Muscle of leg (tissue), 11 donors: ENCODE data around the gene ARL9. TPM values are rescaled to one million over a fixed set of nuclear protein-coding genes. Genes with fewer than 3 reads are reported as not detected.

Experiments
- DNase-seq: peaks from one replicate; pipeline ENCODE4 v3.0.0; 2013
- H3K27ac ChIP-seq: one replicate; pipeline ENCODE4 v1.5.1; 2013; ENCODE audit warnings: mild to moderate bottlenecking, low read length, control low read depth
- H3K27me3 ChIP-seq: one replicate; pipeline ENCODE4 v1.6.1; 2013; ENCODE audit warnings: low read length; ENCODE audit not compliant: control insufficient read depth, insufficient read depth
- H3K36me3 ChIP-seq: one replicate; pipeline ENCODE4 v1.6.1; 2013; ENCODE audit warnings: low read length; ENCODE audit not compliant: control insufficient read depth, insufficient read depth
- H3K4me1 ChIP-seq: one replicate; pipeline ENCODE4 v1.6.1; 2013; ENCODE audit warnings: low read length; ENCODE audit not compliant: control insufficient read depth, insufficient read depth
- H3K4me3 ChIP-seq: one replicate; pipeline ENCODE4 v1.5.1; 2013; ENCODE audit warnings: low read length, control low read depth
- H3K9me3 ChIP-seq: replicated peaks from 2 replicates; pipeline ENCODE4 v1.6.1; 2013; ENCODE audit warnings: low read depth, low read length; ENCODE audit not compliant: control insufficient read depth
- WGBS: methylation state at CpG from one replicate; pipeline ENCODE4 v1.1.5; 2013; ENCODE audit warnings: missing lambda C conversion rate; ENCODE audit not compliant: insufficient coverage; 5-methylcytosine and 5-hydroxymethylcytosine counted together
- polyA plus RNA-seq, 8 donors: library from polyadenylated mRNA; unstranded; fragments of 120-200 nt; gene quantifications; one replicate each; pipeline versions ENCODE4 v1.2.1 to v1.2.3, GENCODE V29; 2013; ENCODE audit warnings: inconsistent platforms in 1 of 8, low replicate concordance in 1 of 8; ENCODE audit not compliant: insufficient read length in 8 of 8, insufficient read depth in 1 of 8
- total RNA-seq: library from RNA; stranded (reverse); fragments of 120-200 nt; gene quantifications from one replicate; pipeline ENCODE4 v1.2.4, GENCODE V29; 2013

Gene ARL9
- total and polyA plus RNA-seq, 9 donors: 0.13 to 0.53 (median 0.25) TPM

GRCh38 chr4:56468097-56468422 is 37.5 kb upstream of the ARL9 start:
- DNase-seq: no peak
- Histone ChIP-seq H3K27me3 (no peaks in the 10 kb centered on the region), H3K4me1 (peaks cover 11% of the 10 kb centered on the region), H3K9me3 (no peaks in the 10 kb centered on the region), H3K4me3 (peak overlapping the region; percentile 87), H3K27ac (peak overlapping the region; percentile 94), H3K36me3 (peaks cover 13% of the 10 kb centered on the region)
- 0% methylated on average over 5 of the region's 10 CpGs for WGBS

- no peak for DNase-seq
- H3K36me3 ChIP-seq: peaks cover 18% of the 10 kb centered on the region
- WGBS: no CpG with 5 or more reads among the region's 6 CpGs
- no peaks in the 10 kb centered on the region for H3K27me3 ChIP-seq
- no peaks in the 10 kb centered on the region for H3K9me3 ChIP-seq
- no peak overlapping the region for H3K4me3 ChIP-seq
- H3K27ac ChIP-seq: no peak overlapping the region
- H3K4me1 ChIP-seq: peaks cover 11% of the 10 kb centered on the region
These were observed 35.9 kb upstream of the ARL9 start for GRCh38 chr4:56469489-56470210.

GRCh38 chr4:56475917-56476316 is 29.7 kb upstream of the ARL9 start:
- Histone ChIP-seq H3K36me3 (peaks cover 40% of the 10 kb centered on the region), H3K27ac (no peak overlapping the region), H3K9me3 (no peaks in the 10 kb centered on the region), H3K27me3 (no peaks in the 10 kb centered on the region), H3K4me1 (no peaks in the 10 kb centered on the region), H3K4me3 (no peak overlapping the region)
- no peak for DNase-seq
- WGBS: no CpG with 5 or more reads among the region's 2 CpGs

- Histone ChIP-seq H3K4me3 (no peak overlapping the region), H3K4me1 (no peaks in the 10 kb centered on the region), H3K9me3 (no peaks in the 10 kb centered on the region), H3K27me3 (no peaks in the 10 kb centered on the region), H3K27ac (no peak overlapping the region), H3K36me3 (peaks cover 36% of the 10 kb centered on the region)
- DNase-seq: no peak
- no CpG with 5 or more reads among the region's 5 CpGs for WGBS
These were observed 28.3 kb upstream of the ARL9 start for GRCh38 chr4:56477192-56477702.

- H3K4me3 ChIP-seq: no peak overlapping the region
- no peaks in the 10 kb centered on the region for H3K4me1 ChIP-seq
- no peak overlapping the region for H3K27ac ChIP-seq
- H3K36me3 ChIP-seq: peaks cover 24% of the 10 kb centered on the region
- H3K27me3 ChIP-seq: no peaks in the 10 kb centered on the region
- H3K9me3 ChIP-seq: no peaks in the 10 kb centered on the region
- no peak for DNase-seq
- WGBS: 83% methylated on average over 1 of the region's 3 CpGs
These were observed 24.9 kb upstream of the ARL9 start for GRCh38 chr4:56480691-56481090.

- Histone ChIP-seq H3K36me3 (peaks cover 29% of the 10 kb centered on the region), H3K4me1 (no peaks in the 10 kb centered on the region), H3K4me3 (no peak overlapping the region), H3K9me3 (no peaks in the 10 kb centered on the region), H3K27ac (no peak overlapping the region), H3K27me3 (no peaks in the 10 kb centered on the region)
- DNase-seq: no peak
- no CpG with 5 or more reads among the region's 1 CpG for WGBS
These were observed 9.3 kb upstream of the ARL9 start for GRCh38 chr4:56496241-56496640.

GRCh38 chr4:56511098-56511497 is 5.5 kb downstream of the ARL9 start:
- H3K36me3 ChIP-seq: no peaks in the 10 kb centered on the region

GRCh38 chr4:56512166-56512565 is 6.6 kb downstream of the ARL9 start:
- no peaks in the 10 kb centered on the region for H3K27me3 ChIP-seq
- no CpG with 5 or more reads among the region's 1 CpG for WGBS
- H3K9me3 ChIP-seq: no peaks in the 10 kb centered on the region
- no peak overlapping the region for H3K4me3 ChIP-seq
- no peaks in the 10 kb centered on the region for H3K4me1 ChIP-seq
- DNase-seq: no peak
- no peak overlapping the region for H3K27ac ChIP-seq
- no peaks in the 10 kb centered on the region for H3K36me3 ChIP-seq

More at GRCh38 chr4:56511098-56511497, 5.5 kb downstream of the ARL9 start:
- Histone ChIP-seq H3K4me3 (no peak overlapping the region), H3K9me3 (no peaks in the 10 kb centered on the region), H3K4me1 (peaks cover 5% of the 10 kb centered on the region), H3K27ac (no peak overlapping the region), H3K27me3 (peaks cover 8% of the 10 kb centered on the region)
- DNase-seq: peak; percentile 77

- WGBS: no CpG with 5 or more reads among the region's 2 CpGs
- no peak for DNase-seq
- Histone ChIP-seq H3K27me3 (no peaks in the 10 kb centered on the region), H3K36me3 (no peaks in the 10 kb centered on the region), H3K27ac (no peak overlapping the region), H3K4me3 (no peak overlapping the region), H3K9me3 (no peaks in the 10 kb centered on the region), H3K4me1 (no peaks in the 10 kb centered on the region)
These were observed 7.9 kb downstream of the ARL9 start for GRCh38 chr4:56513517-56513916.

GRCh38 chr4:56530269-56531148 is 24.9 kb downstream of the ARL9 start:
- H3K9me3 ChIP-seq: no peaks in the 10 kb centered on the region
- peak overlapping the region; percentile 57 for H3K4me3 ChIP-seq
- WGBS: under 1% methylated on average over 56 of the region's 68 CpGs
- peaks cover 8% of the 10 kb centered on the region for H3K4me1 ChIP-seq
- H3K27ac ChIP-seq: no peak overlapping the region
- peaks cover 13% of the 10 kb centered on the region for H3K27me3 ChIP-seq
- DNase-seq: peak; percentile 85
- H3K36me3 ChIP-seq: no peaks in the 10 kb centered on the region
